Hair follicle dermal papilla cell (primary cell): Measurements from ENCODE around the gene SELENOT. TPM values are rescaled to one million over a fixed set of nuclear protein-coding genes. Genes with fewer than 3 reads are reported as not detected.

Experiments used
- total RNA-seq: library from RNA; depleted of rRNA; stranded (reverse); fragments of >200 nt; gene quantifications from 2 replicates; pipeline ENCODE4 v1.2.3, GENCODE V29; 2012

The SELENOT gene
- total RNA-seq: 108 and 114 TPM in 2 replicates

DNA sequence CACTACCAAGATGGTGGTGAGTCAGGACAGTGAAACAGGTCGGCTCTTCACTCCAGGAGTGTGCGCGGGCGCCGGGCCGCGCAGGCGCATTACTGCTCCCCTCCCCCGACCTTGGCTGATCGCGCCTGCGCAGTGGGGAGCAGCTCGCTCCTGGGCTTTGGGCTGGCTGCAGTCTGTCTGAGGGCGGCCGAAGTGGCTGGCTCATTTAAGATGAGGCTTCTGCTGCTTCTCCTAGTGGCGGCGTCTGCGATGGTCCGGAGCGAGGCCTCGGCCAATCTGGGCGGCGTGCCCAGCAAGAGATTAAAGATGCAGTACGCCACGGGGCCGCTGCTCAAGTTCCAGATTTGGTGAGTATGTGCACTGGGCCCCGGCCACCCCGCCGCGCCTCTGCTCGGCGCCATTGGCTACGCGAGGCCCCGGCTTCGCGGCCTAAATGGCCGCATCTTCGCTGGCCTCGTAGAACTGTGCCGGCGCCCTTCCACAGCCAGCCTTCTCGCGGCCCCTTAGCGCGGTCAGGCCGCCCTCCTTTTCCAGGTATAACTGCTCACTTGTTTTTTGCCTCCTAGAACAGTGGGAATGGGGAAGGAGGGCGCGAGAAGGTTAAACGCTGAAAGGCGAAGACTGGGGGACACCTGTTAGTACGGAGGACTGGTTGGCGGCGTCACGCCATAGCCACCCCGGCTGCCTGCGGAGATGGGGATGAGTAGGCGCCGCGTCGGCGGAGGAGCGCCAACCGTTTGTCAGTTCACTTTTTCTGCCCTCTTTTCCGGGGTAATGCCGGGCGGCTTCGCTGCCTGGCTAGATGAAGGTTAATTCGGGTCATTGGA, at the start of gene SELENOT:
Gene SELENOT (plus strand): TSS at position 169 of the 827 bp plus-strand sequence. CDS start 42 bp downstream, at position 211.

Other genes with a start within 250 kb of the SELENOT start
- 24.7 and 35.9 TPM in 2 replicates for gene TSC22D2, start 195.0 kb upstream of the SELENOT start, total RNA-seq
- gene SERP1, start 56.8 kb upstream of the SELENOT start, total RNA-seq: 162 and 165 TPM in 2 replicates
- 144 and 153 TPM in 2 replicates for gene EIF2A, start 56.5 kb upstream of the SELENOT start, total RNA-seq
- gene ERICH6, start 100.6 kb downstream of the SELENOT start, total RNA-seq: 0.32 and 0.49 TPM in 2 replicates
- gene SIAH2, start 159.8 kb downstream of the SELENOT start, total RNA-seq: 32.1 and 42.4 TPM in 2 replicates